Measurements from ENCODE around the gene TRABD2B.

Gene TRABD2B

GRCh38 chr1:47993416-47993740, 3.8 kb downstream of the TRABD2B start:
- TF ChIP-seq CTCF (IDR thresholded peaks at IDR 0.05; ENCODE audit: insufficient read depth, missing control alignments), result no peak
- no peak for DNase-seq (ENCODE audit: insufficient read length, low spot score)
- FAIRE-seq, result no peak

GRCh38 chr1:47992720-47993415, 4.3 kb downstream of the TRABD2B start:
- no peak for DNase-seq (ENCODE audit: insufficient read length, low spot score)
- FAIRE-seq, result no peak
- no peak for TF ChIP-seq CTCF (IDR thresholded peaks at IDR 0.05; ENCODE audit: insufficient read depth, missing control alignments)

- FAIRE-seq (no peak), DNase-seq (ENCODE audit: insufficient read length, low spot score) (no peak)
- no peak for TF ChIP-seq CTCF (IDR thresholded peaks at IDR 0.05; ENCODE audit: insufficient read depth, missing control alignments)
These were observed 5.5 kb downstream of the TRABD2B start for GRCh38 chr1:47991673-47992072.

GRCh38 chr1:47991187-47991586, 6.0 kb downstream of the TRABD2B start:
- no peak for DNase-seq (ENCODE audit: insufficient read length, low spot score)

GRCh38 chr1:47990286-47990685, 6.9 kb downstream of the TRABD2B start:
- no peak for DNase-seq (ENCODE audit: insufficient read length, low spot score)
- no peak for FAIRE-seq
- TF ChIP-seq CTCF (IDR thresholded peaks at IDR 0.05; ENCODE audit: insufficient read depth, missing control alignments), result no peak

More at GRCh38 chr1:47991187-47991586, 6.0 kb downstream of the TRABD2B start:
- FAIRE-seq, result no peak
- TF ChIP-seq CTCF (IDR thresholded peaks at IDR 0.05; ENCODE audit: insufficient read depth, missing control alignments), result no peak

GRCh38 chr1:47987601-47988000, 9.6 kb downstream of the TRABD2B start:
- TF ChIP-seq CTCF (IDR thresholded peaks at IDR 0.05; ENCODE audit: insufficient read depth, missing control alignments), result no peak
- DNase-seq (ENCODE audit: insufficient read length, low spot score), result no peak
- no peak for FAIRE-seq

GRCh38 chr1:47986761-47987200, 10.4 kb downstream of the TRABD2B start:
- FAIRE-seq (no peak), DNase-seq (ENCODE audit: insufficient read length, low spot score) (no peak)
- TF ChIP-seq CTCF (IDR thresholded peaks at IDR 0.05; ENCODE audit: insufficient read depth, missing control alignments), result no peak

Measured in D721Med (cell line).